OCI-LY1 (cell line): ENCODE results near the gene KDM4B.

Source experiments
- EZH2 ChIP-seq: fragments of 200-600 bp; sonication (generic), shearing (Covaris generic); IDR thresholded peaks from 2 replicates; pipeline ENCODE4 v1.8.0; 2017; ENCODE audit warnings: borderline replicate concordance, mixed run types, mild to moderate bottlenecking, antibody characterized with exemption, low read length, moderate library complexity, mixed read lengths
- TF ChIP-seq, protein P1 (sequence below): fragments of 200-600 bp; sonication (generic), shearing (Covaris generic); IDR thresholded peaks from 2 replicates; pipeline ENCODE4 v1.5.1; 2017; ENCODE audit warnings: mild to moderate bottlenecking, antibody characterized with exemption, low read length, moderate library complexity, mixed read lengths

DNA sequence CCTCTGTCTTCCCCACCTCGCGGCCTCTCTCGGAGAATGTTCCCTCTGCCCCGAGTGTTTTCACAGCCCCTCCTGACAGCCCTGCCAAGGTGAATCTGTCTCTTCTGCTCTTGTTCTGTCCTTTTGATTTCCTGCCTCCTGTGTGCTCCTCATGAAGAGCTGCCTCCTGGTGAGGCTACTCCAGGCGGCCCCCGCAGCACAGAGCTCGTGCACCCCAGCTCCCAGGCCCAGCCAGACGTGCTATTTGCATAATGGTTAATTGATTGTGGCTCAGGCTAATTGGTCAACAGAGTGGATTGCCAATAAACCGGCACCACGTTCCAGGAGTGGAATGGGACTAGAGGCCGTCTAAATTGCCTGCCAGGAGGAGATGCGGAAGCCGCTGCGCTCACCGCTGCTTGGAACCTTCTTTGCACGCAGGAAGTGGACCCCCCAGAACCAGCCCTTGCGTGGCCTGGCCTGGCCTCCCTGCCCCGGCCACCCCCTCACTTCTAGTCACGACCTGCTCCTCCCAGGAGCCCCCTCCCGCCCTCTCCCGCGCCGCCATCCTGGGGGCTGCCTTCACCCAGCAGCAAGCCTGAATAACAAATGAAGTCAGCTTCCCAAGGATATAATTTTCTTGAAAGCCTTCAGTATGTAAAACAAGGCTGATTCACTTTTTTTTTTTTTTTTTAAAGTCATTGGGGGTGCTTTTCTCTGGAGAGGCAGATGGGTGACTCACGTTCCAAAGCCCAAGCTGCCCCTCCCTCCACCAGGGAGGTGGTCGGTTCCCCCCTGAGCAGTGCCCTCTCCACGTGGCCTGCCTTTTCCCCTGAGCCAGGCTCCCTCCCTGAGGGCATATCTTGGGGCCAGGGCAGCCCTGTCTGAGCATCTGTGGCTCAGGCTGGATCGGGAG, 144.0 kb downstream of the KDM4B start:
- TF ChIP-seq, protein P1, sequence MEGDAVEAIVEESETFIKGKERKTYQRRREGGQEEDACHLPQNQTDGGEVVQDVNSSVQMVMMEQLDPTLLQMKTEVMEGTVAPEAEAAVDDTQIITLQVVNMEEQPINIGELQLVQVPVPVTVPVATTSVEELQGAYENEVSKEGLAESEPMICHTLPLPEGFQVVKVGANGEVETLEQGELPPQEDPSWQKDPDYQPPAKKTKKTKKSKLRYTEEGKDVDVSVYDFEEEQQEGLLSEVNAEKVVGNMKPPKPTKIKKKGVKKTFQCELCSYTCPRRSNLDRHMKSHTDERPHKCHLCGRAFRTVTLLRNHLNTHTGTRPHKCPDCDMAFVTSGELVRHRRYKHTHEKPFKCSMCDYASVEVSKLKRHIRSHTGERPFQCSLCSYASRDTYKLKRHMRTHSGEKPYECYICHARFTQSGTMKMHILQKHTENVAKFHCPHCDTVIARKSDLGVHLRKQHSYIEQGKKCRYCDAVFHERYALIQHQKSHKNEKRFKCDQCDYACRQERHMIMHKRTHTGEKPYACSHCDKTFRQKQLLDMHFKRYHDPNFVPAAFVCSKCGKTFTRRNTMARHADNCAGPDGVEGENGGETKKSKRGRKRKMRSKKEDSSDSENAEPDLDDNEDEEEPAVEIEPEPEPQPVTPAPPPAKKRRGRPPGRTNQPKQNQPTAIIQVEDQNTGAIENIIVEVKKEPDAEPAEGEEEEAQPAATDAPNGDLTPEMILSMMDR, result no peak
- TF ChIP-seq EZH2, result no peak
